AG20443 (cell line): Measurements from ENCODE around the gene ABHD14A.

ENCODE experiments used
- DNase-seq: peaks from one replicate; pipeline ENCODE4 v3.0.0; 2012; ENCODE audit warnings: low spot score, mixed read lengths

ABHD14A gene

GRCh38 chr3:51957520-51958205 lies 17.2 kb upstream of the ABHD14A start:
- no peak for DNase-seq

DNA sequence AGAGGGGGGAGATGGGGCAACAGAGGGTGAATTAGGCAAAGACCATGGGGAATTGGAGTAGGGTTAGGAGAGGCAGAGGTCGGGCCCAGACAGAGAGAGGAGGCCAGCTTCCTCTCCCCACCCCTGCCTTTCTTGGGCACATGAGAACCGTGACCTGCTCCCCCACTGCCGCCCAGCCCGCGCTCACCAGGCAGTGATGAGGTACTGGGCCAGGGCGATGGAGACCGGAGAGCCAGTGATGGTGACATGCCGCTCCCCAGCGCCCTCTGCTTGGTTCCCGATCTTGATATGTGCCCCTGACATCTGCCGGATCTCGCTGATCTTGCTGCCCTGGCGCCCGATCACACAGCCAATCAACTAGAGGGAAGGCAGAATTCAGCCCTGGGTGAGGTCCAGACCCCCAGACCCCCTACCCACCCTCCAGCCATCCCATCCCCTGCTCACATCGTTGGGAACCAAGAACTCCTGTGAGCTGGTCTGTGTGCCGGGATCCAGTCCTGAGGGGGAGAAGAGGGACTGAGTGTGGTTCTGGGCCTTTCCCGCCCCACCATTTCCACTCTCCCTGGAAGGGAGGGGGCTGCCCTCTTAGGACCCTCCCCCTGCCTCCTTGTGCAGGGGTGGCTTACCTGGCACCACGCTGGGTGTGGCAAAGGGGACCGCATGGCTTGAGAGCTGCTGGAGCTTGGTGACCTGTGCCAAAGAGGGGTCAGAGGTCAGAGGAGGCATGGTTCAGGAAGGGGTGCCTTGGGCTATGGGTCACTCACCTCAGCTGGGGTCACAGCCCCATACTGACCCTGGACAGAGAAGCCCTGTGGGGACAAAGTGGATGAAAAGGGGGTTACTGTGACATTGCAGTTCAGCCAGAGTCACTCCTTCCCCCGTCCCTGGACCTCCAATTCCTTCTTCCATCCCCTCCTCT lies 16.0 kb upstream of the ABHD14A start:
- no peak for DNase-seq

DNA sequence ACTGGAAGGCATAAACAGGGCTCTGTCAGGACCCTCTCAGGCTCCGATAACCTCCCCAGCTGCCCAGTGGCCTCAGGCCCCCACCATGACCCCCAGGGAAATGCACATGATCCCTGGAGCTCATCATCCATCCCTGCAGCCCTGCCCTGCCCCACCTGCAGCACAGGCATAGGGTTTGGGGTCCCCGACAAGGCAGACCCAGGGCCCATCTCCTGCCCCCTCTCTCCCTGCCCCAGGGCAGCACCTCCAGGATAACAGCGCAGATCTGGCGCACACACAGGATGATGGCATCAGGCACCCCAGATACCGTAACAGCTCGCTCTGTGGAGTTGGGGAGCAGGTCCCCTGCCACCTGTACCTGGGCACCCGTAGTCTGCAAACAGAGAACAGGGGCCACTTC lies 15.2 kb upstream of the ABHD14A start:
- DNase-seq, result no peak

DNA sequence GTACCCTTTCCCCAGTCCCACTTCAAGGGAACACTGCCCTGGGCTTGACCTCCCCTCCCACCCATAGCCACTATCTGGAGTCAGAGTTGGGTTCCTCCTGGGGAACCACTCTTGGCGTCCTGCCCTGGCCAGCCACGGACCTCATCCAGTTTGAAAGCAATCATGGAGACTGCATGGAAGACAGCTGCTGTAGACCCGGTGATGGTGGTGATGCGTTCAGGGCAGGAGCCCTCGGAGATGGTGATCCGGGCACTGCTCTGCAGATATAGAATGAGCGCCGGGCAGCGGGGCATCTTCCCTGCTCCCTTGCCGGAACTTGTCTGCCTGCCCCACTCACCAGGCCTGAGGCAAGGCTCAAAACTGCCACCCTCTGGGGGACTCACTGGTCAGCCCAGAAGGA lies 14.5 kb upstream of the ABHD14A start:
- DNase-seq, result no peak

DNA sequence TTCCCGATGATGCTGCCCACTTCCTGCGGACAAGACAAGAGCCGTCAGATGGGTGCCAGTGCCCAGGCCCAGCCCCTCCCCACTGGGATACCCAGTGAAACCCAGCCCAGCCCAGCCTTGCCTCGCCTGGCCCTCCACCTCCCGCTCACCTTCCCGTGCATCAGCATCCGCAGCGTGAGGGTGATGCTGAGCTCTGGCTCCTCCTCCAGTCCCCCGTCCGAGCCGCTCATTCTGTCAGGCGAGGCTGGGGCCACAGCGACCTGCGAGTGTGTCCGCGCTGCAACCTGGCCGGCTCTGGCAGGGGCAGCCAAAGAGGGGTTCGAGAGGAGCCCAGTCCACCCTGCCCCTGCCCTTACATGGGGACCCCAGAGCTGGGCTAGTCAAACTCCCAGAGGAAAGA lies 13.9 kb upstream of the ABHD14A start:
- no peak for DNase-seq

- DNase-seq, result no peak
Observed at GRCh38 chr3:51961602-51962569, 13.0 kb upstream of the ABHD14A start.

- DNase-seq, result no peak
Observed at GRCh38 chr3:51962854-51963530, 11.9 kb upstream of the ABHD14A start.

DNA sequence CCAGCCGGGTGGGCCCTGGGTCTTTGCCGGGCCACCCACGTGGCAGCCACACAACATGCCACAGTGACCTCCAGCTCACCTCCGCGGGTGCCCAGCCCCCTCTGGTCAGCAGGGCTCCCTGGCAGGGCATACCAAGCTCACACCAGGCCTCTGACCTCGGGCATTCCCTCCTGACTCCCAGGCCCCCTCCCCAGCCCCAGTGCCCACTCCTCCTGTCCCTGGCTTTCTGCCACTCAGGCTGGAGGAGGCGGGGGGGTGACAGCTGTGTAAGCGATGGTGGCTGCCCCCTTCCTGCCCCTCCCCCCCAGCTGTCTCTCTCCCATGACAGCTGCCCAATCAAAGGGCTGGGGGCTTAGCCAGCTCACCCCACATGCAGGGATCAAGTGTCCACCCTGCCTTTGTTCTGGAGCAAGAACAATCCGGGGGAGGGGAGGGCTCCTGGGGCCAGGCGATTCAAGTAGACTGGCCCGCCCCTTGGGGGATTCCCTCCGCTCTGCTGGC lies 10.9 kb upstream of the ABHD14A start:
- no peak for DNase-seq

GRCh38 chr3:51964521-51964920 lies 10.3 kb upstream of the ABHD14A start:
- no peak for DNase-seq

GRCh38 chr3:51966016-51966415 lies 8.8 kb upstream of the ABHD14A start:
- DNase-seq, result no peak

- DNase-seq, result no peak
Observed at GRCh38 chr3:51966486-51966885, 8.4 kb upstream of the ABHD14A start.

DNA sequence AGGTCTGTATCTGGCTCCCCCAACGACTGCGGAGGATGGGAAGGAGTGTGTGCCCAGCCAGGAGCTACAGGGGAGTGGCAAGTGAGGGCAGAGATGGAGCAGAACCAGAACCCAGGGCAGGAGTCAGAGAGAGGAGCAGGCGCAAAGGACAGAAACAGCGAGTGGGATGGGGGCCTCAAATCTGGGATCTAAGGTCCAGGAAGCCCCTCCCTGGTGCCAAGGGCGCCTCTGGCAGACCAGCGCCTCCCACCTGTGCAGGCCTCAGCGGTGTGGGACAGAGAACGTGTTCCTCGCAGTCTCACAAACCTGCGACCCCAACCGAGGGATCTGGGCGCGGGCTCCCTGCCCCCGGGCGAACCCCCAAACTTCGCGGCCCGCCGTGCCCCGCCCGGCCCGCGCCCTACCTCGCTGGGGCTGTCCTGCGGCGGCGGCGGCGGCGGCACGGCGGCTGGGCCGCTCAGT lies 7.9 kb upstream of the ABHD14A start:
- no peak for DNase-seq

DNA sequence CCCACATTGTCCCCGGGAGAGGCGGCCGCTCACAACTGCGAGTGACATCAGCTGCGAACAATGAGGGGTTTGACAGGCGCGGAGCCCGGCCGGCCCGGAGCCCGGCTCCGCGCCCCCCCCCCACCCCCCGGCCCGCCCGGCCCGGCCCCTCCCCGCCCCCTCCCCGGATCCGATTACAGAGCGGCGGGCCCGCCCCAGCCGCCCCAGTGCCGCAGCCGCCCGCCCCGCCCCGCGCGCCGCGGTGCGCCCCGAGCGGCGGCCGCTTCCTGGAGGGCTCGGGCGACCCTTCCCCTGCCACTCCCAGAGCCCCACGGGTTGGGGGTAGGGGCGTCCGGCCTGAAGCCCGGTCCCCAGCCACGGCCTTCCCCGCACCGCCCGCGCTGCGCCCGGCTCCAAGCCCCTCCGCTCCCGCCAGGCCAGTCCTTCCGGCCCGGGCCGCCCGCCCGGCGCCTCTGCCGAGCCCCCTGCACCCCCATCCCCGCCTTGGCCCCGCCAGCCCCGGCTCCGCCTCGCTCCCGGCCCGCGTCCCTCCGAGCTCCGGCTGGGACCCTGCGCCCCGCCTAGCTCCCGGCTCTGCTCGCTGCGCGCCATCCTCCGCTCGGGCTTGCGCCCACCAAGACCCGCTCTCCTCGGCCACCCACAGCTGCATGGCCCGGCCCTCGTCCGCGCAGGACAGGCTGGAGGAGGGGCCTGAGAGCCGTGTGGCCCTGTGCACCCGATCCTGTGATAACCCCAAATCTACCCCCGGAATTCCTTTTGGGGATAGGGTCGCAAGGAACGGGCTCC lies 7.3 kb upstream of the ABHD14A start, which contains the start of gene PCBP4:
TSS of gene PCBP4 (minus strand) at position 71 of the 786 bp plus-strand sequence. CDS start 6,214 bp downstream, outside the sequence.
- peak; percentile 90 for DNase-seq

DNA sequence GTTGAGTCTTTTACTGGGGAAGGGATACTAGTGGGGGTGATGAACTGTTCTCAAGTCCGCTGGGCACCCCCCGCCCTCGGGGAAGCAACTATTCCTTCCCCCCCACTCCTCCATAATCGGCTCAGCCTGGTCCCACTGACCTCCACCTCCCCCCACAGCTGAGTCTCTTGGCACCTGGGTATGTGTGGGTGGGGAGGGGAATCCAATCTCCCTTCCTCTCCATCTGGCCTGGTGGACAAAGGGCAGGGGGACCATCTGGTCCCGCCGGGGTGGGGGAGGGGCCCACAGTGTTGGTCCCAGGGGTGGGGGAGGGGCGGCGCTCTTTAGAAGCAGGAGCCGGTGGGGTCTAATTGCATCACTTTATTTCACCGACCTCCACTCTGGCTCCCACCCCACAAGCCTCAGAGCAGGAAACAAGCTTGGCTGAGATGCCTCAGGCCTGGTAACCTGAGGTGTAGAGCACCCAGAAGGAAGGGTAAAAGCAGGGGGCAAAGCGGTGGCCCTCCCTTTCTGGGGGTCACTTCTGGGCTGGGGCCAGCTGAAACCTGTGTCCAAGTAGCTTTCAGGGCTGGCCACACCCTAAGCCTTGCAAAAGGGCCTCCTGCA lies 6.6 kb upstream of the ABHD14A start:
- DNase-seq, result no peak

DNA sequence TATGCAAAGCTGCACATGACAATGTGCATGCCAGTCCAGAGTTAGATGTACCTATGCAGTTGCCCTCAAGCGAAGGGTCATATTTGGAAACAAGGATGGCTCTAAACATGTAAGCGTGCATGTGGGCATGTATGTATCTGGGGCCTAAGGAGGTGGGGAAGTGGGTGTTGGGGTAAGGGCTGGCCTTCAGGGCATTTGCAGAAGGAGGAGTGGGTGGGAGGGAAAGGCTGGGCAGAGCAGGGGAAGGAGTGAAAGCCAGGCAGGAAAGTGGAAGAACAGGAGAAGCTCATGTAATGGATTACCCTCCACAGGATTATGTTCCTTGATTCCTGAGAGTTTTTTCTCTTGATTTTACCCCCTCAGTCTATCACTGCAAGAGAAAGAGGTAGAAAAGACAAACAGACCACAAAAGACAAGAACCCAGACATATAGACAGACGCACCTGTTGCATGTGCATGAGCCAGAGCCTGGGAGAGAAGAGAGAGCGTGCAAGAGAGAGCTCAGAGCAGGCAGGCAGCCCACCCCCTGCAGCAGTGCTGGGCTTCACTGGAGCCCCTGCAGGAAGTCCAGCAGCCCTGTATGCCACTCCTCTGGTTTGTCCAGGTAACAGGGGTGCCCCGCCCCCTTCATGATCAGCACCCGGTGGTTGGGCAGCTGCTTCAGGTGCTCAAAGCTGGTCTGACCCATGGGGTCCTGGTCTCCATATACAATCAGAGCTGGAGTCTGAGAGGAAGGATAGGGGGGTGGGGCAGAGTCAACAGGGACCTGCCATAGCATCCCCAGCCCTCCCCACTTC lies 5.8 kb upstream of the ABHD14A start:
- no peak for DNase-seq

- no peak for DNase-seq
Observed at GRCh38 chr3:51969841-51970240, 5.0 kb upstream of the ABHD14A start.

DNA sequence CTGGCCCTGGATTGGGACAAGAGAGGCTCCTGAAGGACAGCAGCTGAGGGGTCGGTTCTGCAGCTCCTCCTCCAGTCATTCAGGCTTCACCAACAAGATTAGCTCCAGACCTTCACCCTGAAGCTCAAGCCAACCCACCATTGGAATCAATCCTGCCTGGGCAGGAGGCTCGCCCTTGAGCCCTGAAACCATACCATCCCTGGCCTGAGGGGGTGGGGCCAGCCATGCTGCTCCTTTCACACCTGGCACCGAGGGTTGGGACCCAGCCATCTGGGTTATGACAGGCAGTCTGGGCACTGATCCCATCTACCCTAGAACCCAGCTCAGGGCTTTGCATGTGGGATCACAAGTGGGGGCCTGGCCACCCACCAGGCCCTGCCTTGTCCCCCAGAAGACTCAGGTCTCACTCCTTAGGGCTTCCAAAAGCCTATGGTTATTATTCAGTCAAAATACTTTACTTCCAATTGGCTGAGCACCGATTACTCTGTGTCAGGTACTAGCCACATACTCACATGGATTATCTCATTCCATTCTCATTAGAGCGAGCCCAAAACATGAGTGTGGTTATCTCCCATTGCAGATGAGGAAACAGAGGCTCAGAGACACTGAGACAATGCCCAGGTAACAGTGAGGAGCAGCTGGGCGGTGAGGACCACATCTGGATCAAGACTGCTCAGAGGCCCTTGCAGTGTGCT lies 4.1 kb upstream of the ABHD14A start:
- no peak for DNase-seq

GRCh38 chr3:51971350-51971749 lies 3.5 kb upstream of the ABHD14A start:
- DNase-seq, result no peak
